ENCODE results near the gene PSEN1.
"Not testable (repeated sequence)": the region's sequence is repeated elsewhere in the genome, so short reads cannot be mapped to it uniquely, and the experiment has no call there.

The PSEN1 gene

DNA sequence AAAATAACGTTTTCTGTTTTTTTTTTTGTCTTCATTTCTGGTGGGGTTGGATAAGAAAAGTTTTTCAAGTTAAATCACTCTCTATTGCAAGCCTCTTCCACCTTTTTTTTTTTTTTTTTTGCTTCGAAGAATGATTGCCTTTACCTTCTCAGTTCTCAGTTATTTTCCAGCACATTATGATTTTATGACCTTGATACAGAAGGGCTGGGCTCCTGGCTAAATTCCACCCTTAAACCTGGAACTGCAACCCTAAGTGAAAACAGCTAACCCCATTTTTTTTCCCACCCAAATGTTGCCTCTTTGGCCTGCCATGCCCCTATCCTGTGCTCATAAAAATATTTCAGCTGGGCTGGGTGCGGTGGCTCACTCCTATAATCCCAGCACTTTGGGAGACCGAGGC, 31.4 kb downstream of the PSEN1 start:
- DNase-seq, result no peak

DNA sequence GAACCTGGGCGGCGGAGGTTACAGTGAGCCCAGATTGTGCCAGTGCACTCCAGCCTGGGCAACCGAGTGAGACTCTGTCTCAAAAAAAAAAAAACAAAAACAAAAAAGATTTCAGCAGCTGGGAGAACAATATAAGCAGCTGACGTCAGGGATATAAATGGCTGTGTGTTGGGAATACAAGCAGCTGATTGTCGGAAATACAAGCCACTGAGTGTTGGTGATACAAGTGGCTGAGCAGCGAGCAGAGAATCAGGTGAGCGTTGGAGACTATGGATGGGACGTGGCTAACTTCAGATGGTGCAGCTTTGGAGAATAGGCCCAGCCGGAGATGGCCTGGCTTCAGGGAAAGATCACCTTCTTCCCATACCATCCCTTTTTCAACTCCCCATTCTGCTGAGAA, 32.0 kb downstream of the PSEN1 start:
- no peak for DNase-seq

DNA sequence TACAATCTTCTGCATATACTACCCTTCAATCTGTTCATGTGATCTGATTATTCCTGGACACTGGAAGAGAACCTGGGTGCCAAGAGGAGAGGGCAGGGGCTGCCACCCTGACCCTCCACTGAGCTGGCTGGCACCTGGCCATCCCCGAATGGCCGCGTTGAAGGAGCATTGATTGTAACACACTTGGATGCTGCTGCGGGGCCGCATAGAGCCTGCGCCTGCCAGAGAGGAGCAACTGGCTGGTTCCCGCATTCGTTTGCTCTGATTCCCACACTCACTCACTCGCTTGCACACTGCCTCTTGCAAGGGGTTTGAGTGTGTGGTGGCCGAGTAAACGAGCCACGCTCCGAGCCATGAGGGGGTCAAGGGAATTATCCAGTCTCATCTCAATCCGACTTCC, 32.4 kb downstream of the PSEN1 start:
- DNase-seq, result no peak

DNA sequence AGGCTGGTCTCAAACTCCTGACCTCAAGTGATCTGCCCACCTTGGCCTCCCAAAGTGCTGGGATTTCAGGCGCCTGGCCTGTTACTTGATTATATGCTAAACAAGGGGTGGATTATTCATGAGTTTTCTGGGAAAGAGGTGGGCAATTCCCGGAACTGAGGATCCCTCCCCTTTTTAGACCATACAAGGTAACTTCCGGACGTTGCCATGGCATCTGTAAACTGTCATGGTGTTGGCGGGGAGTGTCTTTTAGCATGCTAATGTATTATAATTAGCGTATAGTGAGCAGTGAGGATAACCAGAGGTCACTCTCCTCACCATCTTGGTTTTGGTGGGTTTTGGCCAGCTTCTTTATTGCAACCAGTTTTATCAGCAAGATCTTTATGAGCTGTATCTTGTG, 33.5 kb downstream of the PSEN1 start:
- DNase-seq, result not testable (repeated sequence)

DNA sequence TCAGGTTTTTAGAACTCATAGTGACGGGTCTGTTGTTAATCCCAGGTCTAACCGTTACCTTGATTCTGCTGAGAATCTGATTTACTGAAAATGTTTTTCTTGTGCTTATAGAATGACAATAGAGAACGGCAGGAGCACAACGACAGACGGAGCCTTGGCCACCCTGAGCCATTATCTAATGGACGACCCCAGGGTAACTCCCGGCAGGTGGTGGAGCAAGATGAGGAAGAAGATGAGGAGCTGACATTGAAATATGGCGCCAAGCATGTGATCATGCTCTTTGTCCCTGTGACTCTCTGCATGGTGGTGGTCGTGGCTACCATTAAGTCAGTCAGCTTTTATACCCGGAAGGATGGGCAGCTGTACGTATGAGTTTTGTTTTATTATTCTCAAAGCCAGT, 34.4 kb downstream of the PSEN1 start:
- DNase-seq, result no peak

DNA sequence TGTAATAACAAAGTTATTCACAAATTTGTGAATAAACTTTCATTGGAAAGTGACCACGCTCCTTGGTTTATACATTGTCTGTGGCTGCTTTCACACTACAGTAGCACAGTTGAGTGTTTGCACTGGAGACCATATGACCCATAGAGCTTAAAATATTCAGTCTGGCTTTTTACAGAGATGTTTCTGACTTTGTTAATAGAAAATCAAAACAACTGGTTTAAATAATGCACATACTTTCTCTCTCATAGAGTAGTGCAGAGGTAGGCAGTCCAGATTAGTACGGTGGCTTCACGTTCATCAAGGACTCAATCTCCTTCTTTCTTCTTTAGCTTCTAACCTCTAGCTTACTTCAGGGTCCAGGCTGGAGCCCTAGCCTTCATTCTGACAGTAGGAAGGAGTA, 36.2 kb downstream of the PSEN1 start:
- no peak for DNase-seq

DNA sequence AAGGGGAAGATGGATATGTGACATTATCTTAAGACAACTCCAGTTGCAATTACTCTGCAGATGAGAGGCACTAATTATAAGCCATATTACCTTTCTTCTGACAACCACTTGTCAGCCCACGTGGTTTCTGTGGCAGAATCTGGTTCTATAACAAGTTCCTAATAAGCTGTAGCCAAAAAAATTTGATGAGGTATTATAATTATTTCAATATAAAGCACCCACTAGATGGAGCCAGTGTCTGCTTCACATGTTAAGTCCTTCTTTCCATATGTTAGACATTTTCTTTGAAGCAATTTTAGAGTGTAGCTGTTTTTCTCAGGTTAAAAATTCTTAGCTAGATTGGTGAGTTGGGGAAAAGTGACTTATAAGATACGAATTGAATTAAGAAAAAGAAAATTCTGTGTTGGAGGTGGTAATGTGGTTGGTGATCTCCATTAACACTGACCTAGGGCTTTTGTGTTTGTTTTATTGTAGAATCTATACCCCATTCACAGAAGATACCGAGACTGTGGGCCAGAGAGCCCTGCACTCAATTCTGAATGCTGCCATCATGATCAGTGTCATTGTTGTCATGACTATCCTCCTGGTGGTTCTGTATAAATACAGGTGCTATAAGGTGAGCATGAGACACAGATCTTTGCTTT, 36.9 kb downstream of the PSEN1 start:
- DNase-seq, result no peak

DNA sequence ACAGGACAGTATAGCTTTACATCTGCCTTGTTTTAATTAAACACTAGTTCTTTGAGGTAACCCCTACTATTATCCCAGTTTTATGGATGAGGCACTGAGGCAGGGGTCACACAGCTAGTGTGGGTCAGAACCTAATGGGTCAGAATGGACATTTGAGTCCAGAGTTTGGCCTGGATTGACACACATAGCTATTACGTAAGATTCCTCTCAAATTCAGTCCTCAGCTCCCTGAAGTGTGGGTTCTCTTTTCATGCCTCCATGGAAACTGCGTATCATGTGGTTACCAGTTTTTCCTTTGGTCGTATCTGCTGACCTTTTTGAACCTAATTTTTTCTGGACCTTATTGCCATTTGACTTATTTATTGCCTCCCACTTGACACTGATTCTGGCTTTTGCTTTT, 40.4 kb downstream of the PSEN1 start:
- DNase-seq, result no peak

DNA sequence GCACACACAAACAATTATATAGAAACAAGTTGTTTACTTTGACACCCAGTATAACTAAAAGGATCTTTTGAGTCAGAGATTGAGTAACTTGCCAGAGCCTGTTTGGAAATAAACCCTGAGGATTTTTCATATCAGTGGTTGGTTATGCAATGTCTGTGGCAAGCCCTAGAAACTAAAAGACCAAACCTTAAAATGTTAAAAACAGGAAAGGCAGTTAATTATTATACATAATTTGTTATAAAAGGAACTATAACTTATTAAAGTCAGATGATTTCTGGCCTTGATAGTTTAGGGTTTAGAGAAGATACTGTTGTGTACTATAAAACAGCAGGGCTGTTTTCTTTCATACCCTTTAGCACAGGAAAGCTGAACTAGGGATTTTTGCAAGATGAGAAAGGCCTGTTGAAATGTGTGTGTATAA, 44.1 kb downstream of the PSEN1 start:
- DNase-seq, result no peak

DNA sequence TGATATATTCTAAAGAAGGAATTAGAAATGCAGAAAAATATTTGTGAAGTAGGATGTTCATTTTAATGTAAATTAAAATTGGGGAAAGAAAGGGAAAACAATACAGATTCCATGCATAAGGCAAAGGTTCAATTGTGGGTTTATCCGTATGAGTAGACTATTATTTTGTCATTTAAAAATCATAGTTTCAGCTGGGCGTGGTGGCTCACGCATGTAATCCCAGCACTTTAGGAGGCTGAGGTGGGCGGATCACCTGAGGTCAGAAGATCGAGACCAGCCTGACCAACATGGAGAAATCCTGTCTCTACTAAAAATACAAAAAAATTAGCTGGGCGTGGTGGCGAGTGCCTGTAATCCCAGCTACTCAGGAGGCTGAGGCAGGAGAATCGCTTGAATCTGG, 44.7 kb downstream of the PSEN1 start:
- DNase-seq, result not testable (repeated sequence)

DNA sequence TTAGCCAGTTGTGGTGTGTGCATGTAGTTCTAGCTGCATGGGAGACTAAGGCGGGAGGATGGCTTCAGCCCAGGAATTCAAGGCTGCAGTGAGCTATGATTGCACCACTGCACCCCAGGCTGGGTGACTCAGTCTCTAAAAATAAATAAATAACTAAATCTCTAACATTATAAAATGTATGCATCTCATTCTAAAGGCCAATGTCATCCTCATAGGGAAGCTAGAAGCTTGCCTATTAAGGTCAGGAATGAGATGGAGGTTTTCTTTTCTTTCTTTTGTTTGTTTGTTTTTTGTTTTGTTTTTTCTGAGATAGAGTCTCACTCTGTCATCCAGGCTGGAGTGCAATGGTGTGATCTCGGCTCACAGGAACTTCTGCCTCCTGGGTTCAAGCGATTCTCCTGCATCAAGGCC, 52.2 kb downstream of the PSEN1 start:
- DNase-seq, result no peak

DNA sequence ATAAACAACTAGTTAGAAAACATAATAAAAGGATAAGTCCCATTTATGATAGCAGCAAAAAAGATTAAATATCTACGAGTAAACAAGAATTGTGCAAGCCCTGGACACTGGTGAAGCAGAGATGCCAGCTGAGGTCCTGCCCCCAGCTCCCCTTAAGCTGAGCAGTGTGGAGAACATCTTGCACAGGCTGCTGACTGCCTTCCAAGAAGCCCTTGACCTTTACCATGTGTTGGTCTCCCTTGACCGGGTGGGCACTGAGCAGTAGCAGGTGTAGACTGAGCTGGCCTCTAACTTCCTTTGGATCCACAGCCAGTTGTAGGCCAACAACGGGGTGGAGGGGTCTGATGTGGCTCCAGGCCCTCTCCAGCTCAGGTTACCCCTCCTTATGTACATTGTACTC, 53.3 kb downstream of the PSEN1 start:
- DNase-seq, result no peak

DNA sequence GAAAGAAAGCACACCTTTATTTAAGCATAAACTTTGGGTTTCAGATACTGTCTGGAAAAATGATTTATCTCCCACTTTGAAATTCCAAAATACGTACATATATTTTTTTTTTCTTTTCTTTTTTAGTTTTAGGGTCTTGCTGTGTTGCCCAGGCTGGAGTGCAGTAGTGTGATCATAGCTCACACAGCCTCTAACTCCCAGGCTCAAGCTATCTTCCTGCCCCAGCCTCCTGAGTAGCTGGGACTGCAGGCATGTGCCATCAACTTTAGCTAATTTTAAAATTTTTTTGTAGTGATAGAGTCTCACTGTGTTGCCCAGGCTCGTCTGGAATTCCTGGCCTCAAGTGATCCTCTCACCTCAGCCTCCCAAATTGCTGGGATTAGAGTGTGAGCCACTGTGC, 55.1 kb downstream of the PSEN1 start:
- DNase-seq, result no peak

DNA sequence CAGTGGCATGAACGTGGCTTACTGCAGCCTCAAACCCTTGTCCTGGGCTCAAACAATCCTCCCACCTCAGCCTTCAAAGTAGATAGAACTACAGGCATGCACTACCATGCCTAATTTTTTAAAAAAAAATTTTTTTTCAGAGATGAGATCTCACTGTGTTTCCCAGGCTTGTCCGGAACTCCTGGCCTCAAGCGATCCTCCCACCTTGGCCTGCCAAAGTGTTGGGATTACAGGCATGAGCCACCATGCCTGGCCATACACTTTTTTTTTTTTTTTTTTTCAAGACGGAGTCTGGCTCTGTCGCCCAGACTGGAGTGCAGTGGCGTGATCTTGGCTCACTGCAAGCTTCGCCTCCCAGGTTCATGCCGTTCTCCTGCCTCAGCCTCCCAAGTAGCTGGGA, 58.0 kb downstream of the PSEN1 start:
- DNase-seq, result not testable (repeated sequence)

DNA sequence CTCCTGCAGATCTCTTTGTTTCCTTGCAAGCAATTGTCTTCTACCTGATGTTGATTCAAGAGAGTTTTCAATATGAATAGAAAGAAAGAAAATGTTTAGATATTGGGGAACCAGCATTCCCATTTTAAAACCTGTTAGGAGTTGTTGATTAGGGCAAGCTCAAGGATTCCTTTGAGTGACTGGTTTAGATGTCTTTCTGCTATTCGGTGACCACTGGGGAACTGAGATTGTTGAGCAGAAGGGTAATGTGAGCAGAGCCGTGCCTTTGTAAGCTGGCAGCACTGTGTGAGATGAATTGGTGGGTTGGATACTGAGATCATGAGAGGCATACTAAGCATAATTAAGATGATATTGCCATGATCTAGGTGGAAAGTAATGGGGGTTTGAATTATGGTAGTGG, 61.9 kb downstream of the PSEN1 start:
- DNase-seq, result no peak

DNA sequence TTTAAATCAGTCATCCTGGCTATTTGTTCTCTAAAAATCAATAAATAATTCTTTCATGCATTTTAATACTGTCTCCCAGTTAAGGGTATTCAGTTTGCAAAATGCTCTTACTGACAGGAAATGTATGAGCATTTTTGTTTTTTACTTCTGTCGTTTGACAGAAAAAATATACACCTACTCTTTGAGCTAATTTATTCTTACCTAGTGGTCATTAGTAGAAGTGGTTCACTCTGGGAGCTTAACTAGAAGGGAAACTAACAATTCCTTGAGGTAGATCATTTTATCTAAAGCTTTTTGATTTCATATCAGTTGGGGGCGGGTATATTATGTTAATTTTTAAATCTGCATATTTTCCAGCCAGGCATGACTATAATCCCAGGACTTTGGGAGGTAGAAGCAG, 67.2 kb downstream of the PSEN1 start:
- no peak for DNase-seq

DNA sequence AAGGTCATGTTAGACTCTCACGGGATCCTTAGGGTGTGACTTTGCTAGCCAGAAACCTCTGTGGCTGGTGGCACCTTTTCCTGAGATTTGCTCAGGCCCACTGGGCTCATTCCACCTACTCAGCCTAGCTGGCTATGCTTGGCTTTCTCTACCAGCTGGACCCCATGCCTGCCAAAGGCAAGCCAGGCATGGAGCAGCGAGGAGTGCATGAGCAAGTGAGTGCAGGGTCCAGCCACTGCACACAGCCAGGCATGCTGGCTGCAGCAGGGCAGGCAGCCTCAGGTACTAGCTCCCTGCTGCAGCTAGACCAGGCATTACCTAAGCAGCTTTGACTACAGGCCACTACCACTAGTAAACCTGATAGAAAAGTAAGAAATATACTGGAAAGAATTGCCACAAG, 71.3 kb downstream of the PSEN1 start:
- DNase-seq, result no peak

DNA sequence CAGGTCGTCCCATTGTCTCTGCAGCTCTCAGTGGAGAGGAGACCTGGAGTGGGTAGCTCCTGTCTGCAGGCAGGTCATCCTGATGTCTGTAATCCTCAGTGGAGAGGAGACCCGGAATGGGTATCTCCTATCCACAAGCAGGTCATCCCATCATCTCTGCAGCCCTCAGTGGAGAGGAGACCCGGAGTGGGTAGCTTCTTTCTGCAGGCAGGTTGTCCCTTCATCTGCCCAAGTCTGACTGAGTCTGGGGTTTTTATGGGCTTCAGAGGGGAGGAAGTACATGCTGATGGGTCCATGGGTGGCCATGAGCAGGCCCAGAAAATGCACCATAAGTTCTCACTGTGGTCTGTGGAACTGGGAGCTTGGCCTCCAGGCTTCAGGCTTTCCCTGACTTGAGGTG, 72.1 kb downstream of the PSEN1 start:
- no peak for DNase-seq

DNA sequence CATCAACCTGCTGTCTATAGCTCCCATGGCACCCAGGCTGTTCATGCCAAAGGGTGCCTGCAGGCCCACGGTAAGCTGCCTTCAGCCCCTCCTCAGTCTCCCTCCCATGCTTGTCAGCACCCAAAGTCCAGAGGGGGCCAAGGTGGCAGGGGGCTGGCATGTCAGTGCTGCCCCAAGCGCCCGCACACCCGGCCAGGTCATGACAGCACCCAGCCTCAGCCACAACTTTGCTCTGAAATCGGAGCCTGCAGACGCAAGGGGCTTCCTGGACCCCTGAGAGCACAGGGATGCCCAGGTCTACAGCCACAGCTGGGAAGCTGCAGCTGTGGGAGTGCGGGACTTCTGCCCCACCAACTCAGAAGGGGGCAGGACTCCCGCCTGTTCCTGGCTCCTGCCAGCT, 72.5 kb downstream of the PSEN1 start:
- no peak for DNase-seq

DNA sequence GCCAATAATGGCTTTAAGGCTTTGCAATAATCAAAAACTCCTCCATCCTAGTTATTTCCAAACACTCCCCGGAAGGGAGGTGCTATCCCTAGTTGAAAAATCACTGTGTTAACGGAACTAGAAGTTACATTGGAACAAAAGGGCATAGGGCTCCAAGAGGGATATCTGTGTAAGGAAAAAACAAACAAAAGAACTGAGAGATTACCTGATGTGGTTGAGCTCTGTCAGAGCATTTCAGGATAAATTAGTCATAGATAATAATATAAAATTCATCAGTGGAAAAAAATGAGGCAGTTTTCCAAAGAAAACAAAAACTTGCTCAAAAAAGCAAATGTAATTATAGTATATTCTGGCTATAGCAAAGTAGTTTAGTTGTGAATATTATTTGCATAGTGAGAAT, 73.6 kb downstream of the PSEN1 start:
- DNase-seq, result no peak

DNA sequence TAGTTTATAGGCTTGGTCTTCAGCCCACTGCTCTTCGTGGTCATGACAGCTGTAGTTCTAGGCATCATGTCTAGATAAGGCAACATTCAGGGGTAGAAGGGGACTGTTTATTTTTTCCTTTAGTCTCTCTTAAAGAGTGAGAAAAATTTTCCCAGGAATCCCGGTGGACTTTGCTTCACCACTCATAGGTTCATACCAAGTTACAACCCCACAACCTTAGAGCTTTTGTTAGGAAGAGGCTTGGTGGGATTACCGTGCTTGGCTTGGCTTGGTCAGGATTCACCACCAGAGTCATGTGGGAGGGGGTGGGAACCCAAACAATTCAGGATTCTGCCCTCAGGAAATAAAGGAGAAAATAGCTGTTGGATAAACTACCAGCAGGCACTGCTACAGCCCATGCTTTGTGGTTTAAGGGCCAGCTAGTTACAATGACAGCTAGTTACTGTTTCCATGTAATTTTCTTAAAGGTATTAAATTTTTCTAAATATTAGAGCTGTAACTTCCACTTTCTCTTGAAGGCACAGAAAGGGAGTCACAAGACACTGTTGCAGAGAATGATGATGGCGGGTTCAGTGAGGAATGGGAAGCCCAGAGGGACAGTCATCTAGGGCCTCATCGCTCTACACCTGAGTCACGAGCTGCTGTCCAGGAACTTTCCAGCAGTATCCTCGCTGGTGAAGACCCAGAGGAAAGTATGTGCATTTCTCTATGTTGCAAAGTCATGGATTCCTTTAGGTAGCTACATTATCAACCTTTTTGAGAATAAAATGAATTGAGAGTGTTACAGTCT, 75.1 kb downstream of the PSEN1 start:
- DNase-seq, result no peak

DNA sequence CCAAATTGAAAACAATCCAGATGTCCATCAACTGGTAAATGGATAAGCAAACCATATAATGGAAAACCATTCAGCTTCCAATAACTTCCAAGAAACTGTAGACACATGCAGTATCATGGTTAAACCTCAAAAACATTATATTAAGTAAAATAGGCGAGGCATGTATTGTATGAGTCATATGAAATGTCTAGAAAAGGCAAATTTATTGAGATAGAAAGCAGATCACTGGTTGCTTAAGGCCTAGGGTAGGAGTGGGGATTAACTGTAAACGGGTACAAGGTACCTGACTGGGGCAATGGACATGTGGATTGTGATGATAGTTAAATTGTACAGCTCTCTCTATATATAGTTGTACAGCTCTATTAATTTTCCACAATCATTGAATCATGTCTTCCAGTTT, 79.7 kb downstream of the PSEN1 start:
- no peak for DNase-seq

DNA sequence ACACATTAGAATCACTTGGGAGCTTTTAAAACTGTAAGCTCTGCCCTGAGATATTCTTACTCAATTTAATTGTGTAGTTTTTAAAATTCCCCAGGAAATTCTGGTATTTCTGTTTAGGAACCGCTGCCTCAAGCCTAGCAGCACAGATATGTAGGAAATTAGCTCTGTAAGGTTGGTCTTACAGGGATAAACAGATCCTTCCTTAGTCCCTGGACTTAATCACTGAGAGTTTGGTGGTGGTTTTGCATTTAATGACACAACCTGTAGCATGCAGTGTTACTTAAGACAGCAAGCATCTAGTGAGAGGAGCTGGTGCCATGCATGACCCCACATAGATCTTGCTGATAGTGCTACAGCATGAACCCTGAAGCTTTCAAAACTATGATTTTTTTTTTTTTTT, 81.1 kb downstream of the PSEN1 start:
- no peak for DNase-seq

DNA sequence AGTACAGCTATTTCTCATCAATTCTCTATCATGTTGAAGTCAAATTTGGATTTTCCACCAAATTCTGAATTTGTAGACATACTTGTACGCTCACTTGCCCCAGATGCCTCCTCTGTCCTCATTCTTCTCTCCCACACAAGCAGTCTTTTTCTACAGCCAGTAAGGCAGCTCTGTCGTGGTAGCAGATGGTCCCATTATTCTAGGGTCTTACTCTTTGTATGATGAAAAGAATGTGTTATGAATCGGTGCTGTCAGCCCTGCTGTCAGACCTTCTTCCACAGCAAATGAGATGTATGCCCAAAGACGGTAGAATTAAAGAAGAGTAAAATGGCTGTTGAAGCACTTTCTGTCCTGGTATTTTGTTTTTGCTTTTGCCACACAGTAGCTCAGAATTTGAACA, 83.8 kb downstream of the PSEN1 start:
- no peak for DNase-seq

DNA sequence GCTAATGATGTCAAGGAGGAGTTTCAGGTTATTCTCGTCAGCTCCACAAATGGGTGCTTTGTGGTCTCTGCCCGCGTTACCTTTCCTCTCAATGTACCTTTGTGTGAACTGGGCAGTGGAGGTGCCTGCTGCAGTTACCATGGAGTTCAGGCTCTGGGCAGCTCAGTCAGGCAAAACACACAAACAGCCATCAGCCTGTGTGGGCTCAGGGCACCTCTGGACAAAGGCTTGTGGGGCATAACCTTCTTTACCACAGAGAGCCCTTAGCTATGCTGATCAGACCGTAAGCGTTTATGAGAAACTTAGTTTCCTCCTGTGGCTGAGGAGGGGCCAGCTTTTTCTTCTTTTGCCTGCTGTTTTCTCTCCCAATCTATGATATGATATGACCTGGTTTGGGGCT, 84.3 kb downstream of the PSEN1 start:
- no peak for DNase-seq

Data from CD4-positive, alpha-beta T cell treated with Interleukin-15 for 1 hour (primary cell).